Measurements from ENCODE around the gene C4orf50. TPM values are rescaled to one million over a fixed set of nuclear protein-coding genes. Genes with fewer than 3 reads are reported as not detected.
"Not testable (repeated sequence)": the region's sequence is repeated elsewhere in the genome, so short reads cannot be mapped to it uniquely, and the experiment has no call there.

Gene C4orf50
- total RNA-seq, 4 donors from 2014 or later: 0.14 to 4.9 (median 0.32) TPM; not detected in 1

- no peak overlapping the region for H3K4me3 ChIP-seq
- in situ Hi-C loops (cut with MboI; ENCODE audit: low pct_ligation_motif_present in 1 of 4, low pct_unique_long_range_greater_than_20kb in 1 of 4, low sequenced_read_pairs in 3 of 4) (no loop called here), intact Hi-C loops (cut with DNase I; ENCODE audit: low total_unique reads) (no loop called here)
- 82 to 86% methylated on average over 2 to 9 of the region's 11 CpGs for WGBS, 2 donors (ENCODE audit: low coverage in 1 of 2)
- no peak overlapping the region for H3K27ac ChIP-seq
- no peaks in the 10 kb centered on the region for H3K9me3 ChIP-seq
- TF ChIP-seq EP300 (IDR thresholded peaks at IDR 0.05; ENCODE audit: low read depth) (no peak), POLR2AphosphoS5 (IDR thresholded peaks at IDR 0.05) (no peak), POLR2A (IDR thresholded peaks at IDR 0.05) (no peak), CTCF (IDR thresholded peaks at IDR 0.05) (no peak)
- no peaks in the 10 kb centered on the region for H3K36me3 ChIP-seq
- DNase-seq: no peak
- no peaks in the 10 kb centered on the region for H3K4me1 ChIP-seq
- peaks cover 5% of the 10 kb centered on the region for H3K27me3 ChIP-seq
These were observed 64.0 kb downstream of the C4orf50 start for GRCh38 chr4:5954056-5954760.

DNA sequence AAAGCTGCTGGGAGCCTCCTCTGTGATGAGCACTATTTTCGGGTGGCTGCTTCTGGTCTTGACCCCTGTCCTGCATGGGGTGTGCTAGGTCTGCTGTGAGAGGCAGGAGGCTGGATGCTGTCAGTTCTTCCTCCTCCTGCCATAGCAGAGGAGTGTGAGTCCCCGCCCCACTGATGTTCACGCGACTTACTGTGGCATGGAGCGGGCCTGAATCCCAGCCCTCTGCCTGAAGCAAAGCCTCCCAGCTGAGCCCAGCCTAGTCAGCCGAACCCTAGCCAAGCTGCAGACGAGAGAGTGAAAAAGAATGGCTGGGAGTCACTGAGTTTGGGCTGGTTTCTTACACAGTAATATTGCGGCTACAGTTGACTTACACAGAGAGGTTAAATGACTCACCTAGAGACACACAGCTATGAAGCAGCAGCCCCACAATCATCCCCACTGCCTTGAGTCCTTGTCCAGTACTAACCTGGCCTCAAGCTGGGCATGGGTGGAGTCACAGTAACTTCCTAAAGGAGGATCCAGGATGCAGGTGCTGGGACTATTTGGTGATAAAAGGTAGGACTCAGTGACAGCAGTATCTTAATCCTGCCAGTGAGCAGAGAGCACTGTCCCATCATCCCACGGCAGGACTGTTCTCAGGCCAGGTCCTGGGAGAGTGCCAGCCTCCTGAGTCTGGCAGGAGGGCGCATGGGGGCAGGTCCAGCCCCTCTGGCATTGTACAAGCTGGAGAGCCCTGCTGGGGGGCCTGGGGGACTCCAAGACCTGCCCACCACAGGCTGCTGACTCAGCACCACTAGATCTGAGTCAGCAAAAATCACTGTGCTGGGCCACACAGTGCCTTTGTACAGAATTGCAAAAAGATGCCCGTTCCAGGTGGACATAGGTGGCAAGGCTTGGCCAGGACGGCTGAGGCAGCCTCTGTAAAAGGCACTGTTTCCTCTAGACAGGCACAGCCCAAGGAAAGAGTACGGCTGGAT lies 65.0 kb downstream of the C4orf50 start:
- WGBS, 2 donors (ENCODE audit: low coverage in 1 of 2): 77% methylated on average over 13 of the region's 13 CpGs; no CpG with 5 or more reads in 1 of the 2 donors
- no peak for DNase-seq
- Histone ChIP-seq H3K27ac (no peak overlapping the region), H3K4me1 (no peaks in the 10 kb centered on the region), H3K4me3 (no peak overlapping the region), H3K27me3 (peaks cover 5% of the 10 kb centered on the region), H3K9me3 (no peaks in the 10 kb centered on the region), H3K36me3 (no peaks in the 10 kb centered on the region)
- intact Hi-C loops (cut with DNase I; ENCODE audit: low total_unique reads): no loop called here
- in situ Hi-C loops (cut with MboI; ENCODE audit: low pct_ligation_motif_present in 1 of 4, low pct_unique_long_range_greater_than_20kb in 1 of 4, low sequenced_read_pairs in 3 of 4): no loop called here
- TF ChIP-seq POLR2A (IDR thresholded peaks at IDR 0.05) (no peak), EP300 (IDR thresholded peaks at IDR 0.05; ENCODE audit: low read depth) (no peak), CTCF (IDR thresholded peaks at IDR 0.05) (no peak), POLR2AphosphoS5 (IDR thresholded peaks at IDR 0.05) (no peak)

GRCh38 chr4:5952286-5952974 lies 65.8 kb downstream of the C4orf50 start:
- peaks cover 0 to under 1% of the 10 kb centered on the region in 2 donors for H3K9me3 ChIP-seq
- in situ Hi-C loops (cut with MboI; ENCODE audit: low pct_ligation_motif_present in 1 of 4, low pct_unique_long_range_greater_than_20kb in 1 of 4, low sequenced_read_pairs in 3 of 4) (no loop called here), intact Hi-C loops (cut with DNase I; ENCODE audit: low total_unique reads) (no loop called here)
- no peaks in the 10 kb centered on the region for H3K4me1 ChIP-seq
- H3K27ac ChIP-seq: no peak overlapping the region
- WGBS, 2 donors (ENCODE audit: low coverage in 1 of 2): 54 to 79% methylated on average over 5 to 22 of the region's 22 CpGs
- H3K4me3 ChIP-seq: no peak overlapping the region
- TF ChIP-seq POLR2AphosphoS5 (IDR thresholded peaks at IDR 0.05): no peak
- no peak for TF ChIP-seq EP300 (IDR thresholded peaks at IDR 0.05; ENCODE audit: low read depth)
- no peak for TF ChIP-seq CTCF (IDR thresholded peaks at IDR 0.05)
- no peak for TF ChIP-seq POLR2A (IDR thresholded peaks at IDR 0.05)
- H3K36me3 ChIP-seq: no peaks in the 10 kb centered on the region
- H3K27me3 ChIP-seq: peaks cover 5% of the 10 kb centered on the region
- no peak for DNase-seq

DNA sequence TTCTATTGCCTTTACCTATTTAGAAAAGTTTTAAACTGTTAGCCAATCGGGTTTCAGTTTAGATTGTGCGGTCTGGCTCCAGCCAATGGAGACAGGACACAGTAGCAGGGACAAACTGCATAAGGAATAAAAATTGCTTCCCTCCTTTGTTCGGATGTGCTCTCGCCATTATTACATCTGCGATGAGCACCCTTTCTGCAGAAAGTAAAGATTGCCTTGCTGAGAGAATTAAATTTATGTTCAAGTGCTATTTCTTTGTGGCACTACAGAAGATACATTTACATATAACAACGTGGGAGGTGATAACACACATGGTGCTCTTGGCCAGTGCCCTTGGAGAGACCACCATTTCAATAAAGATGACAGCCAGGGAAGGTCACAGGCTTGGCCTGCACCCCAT lies 71.6 kb downstream of the C4orf50 start:
- in situ Hi-C loops (cut with MboI; ENCODE audit: low pct_ligation_motif_present in 1 of 4, low pct_unique_long_range_greater_than_20kb in 1 of 4, low sequenced_read_pairs in 3 of 4); H3K27me3 ChIP-seq; DNase-seq; H3K27ac ChIP-seq; H3K9me3 ChIP-seq; H3K36me3 ChIP-seq; H3K4me3 ChIP-seq; intact Hi-C loops (cut with DNase I; ENCODE audit: low total_unique reads); H3K4me1 ChIP-seq: not testable (repeated sequence)
- WGBS, 2 donors (ENCODE audit: low coverage in 1 of 2): 72 to 86% methylated on average over 3 to 6 of the region's 6 CpGs
